HK-2 (cell line): ENCODE measurements around the gene SH3PXD2B.
A peak's percentile ranks its signal among the peaks of the same experiment; 100 is the strongest.
"Not testable (repeated sequence)": the region's sequence is repeated elsewhere in the genome, so short reads cannot be mapped to it uniquely, and the experiment has no call there.

Source experiments
- DNase-seq: peaks from one replicate; pipeline ENCODE4 v3.0.0-alpha.2; 2018; ENCODE audit not compliant: unreplicated experiment

SH3PXD2B gene

DNA sequence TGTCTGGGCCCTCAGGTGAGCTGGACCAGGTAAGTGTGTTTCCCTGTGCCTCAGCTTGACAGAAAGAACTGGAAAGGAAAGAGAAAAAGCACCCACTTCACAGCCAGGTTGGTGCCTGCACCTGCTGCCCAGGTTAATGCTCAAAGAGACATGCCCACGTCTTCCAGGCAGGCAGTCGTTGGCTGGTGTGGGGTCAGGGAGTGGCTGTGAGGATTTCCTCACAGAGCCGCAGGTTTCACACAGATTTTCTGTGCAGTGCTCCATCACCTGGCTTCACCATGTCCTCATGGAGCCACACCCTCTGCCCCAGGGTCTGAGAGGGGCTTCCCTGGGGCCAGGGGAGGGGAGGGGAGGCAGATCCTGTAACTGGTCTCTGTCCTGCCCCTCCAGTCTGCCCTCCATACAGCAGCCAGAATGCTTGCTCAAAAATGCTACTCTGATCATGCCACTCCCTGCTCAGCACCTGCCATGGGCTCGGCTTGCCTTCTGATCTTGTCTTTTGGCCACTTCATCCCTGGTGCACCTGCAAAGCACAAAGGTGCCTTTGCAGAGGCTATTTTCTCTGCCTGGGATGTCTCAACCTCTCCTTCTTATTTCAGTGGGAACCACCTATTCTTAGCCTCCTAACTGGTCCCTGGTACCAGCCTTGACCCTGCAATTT is 88.2 kb downstream of the SH3PXD2B start:
- no peak for DNase-seq

DNA sequence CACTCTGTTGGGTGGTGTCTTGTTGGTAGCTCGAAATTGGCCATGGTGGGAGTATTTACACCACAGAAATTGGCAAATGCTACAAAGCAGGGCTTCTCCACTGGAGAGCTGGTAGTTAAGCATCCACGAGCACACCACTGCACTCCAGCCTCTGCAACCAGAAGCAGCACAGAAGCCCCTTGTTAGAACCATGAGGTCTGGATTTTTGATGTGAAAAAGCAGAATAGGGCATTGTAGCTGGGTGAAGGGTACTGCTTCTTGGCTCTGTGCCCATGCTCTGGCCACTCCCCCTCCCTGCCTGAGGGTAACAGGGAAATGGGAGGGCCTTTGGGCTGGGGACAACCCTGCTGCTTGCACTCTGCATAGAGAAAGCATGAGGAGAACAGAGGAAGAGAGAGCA is 89.6 kb downstream of the SH3PXD2B start:
- DNase-seq: no peak

DNA sequence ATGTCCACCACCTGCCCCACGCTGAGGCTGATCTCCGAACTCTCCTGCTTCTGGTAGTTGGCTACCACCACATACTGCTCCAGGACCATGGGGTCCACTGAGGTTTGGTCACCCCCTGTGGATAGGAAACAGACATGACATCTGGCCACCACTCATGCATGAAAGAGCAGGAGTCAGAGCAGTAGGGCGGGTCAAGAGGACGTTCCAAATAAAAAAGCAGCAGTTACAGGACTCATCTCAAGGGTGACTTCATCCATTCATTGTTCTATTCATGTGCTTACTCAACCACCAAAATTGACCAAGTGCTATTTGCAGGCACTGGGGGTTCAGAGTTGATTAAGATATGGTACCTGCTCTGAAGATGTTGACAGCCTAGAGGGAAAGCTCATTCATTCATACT is 91.6 kb downstream of the SH3PXD2B start:
- DNase-seq: no peak

DNA sequence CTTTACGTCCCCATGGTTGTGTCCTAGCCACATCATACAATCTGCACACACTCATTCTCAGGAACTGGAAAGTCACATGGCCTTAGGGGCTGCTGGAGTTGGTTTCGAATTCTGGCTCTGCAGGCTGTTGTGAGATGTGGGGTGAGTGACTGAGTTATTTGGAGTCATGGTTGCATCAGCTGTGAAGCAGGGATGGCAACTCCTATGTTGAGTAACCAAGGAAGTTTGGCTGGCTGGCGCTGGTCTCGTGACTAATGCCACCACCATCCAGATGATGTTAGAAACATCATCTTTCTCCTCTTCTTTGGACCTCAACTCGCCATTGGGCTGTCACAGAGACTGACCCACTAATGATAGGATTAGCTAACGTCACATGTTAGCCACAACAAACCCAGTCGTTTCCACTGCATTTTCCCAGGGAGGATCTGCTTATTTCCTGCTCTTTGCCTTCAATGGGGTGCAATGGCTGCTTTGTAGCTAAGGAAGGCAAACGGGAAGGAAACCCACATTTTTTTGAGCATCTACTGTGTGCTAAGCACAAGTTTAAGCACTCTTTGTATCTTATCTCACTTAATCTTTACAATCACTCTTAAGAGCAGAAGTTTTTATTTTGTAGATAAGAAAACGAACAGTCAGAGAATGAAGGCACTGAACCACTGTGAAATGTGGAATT is 92.6 kb downstream of the SH3PXD2B start:
- DNase-seq: peak; percentile 64

DNA sequence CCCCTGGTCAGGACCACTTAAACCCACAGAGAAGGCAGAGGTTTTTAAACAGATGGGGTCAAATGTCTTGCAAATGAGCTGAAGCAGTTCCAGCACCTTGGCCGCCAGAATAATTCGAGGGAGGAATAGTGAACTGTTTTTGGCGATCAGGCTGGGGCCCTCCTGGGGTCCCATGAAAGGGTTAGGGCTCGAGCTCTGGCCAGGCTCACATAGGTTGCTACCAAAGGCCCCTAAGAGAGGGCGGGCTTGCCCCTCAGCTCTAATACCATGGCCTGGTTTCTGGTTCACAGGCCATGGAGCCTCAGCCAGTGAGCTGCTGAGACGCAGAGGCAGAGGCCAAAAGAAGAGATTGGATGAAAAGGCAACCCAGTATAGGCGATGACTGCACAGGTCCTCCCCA is 96.0 kb downstream of the SH3PXD2B start:
- DNase-seq: no peak

DNA sequence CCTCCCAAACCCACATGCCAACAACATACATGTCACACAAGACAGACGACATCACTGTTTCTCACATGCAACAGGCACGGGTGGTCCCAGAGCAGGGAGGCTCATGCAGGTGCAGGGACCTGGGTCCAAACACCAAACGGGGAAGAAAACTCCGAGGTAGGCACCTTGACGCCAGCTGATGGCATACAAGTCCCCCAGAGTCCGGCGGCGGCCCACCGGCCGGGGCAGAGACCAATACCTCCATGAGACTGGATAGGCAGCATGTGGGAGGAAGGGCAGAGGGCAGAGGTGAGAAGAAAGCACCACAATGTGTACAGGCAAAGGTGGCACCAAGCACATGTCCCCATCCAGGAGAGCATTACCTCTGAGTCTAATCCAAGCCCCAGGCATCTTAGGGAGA is 97.8 kb downstream of the SH3PXD2B start:
- DNase-seq: no peak

DNA sequence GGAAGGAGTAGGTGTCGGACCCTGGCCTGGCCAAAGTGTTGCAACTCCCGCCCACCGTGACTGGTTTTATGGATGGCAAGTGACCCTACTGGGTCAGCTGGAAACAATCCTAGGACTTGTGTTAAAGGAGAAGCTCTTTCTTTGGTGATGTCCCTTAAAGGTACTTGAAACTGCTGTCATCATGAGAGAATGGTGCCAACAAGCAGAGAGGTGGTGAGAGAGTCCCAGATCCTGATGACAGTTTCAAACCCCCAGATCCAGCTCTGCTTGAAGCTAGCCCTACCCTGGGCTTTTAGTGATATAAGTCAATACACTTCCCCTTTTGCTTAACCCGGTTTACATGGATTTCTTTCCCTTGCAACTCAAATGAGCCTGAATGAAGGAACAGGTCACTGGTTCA is 98.3 kb downstream of the SH3PXD2B start:
- no peak for DNase-seq

DNA sequence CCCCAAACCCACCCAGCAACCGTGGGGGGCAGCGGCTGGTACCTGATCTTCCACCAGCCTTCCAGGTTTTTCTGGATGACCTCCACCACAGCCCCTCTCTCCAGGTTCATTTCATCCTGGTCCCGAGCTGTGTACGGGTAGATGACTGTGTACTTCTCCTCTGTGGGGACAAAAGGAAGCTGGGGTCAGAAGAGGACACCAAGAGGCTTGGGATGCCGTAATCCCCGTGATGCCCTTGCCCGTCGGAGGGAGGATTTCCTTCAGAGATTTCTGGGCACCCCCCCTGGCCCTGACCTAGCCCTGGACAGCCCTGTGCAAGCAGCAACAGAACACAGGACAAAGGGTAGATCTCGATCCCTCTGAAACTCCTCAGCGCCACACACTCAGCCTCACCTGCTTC is 100.5 kb downstream of the SH3PXD2B start:
- no peak for DNase-seq

DNA sequence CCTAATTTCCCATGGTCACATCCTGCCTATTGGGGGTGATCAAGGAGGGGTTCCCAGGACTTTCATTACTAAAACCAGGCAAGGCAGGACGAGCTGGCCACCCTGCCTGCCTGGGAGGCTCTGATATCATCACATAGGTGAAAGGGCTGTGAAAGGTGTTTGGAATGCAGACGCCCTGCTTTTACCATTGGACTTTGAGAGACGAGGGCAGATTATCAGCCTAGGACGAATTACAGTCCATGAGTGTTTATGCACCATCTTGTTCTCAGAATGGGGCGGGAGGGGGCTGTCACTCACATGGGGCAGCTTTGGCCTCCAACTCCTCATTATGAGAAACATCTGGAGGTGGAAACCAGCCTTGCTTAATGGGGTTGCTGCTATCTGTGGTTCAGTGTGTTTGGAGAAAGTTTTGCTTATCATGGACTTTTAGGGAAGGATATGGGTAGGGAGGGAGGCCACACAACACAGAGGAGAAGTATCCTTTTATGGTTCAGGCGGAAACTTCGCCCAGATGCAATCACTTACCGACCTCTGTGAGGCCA is 101.0 kb downstream of the SH3PXD2B start:
- no peak for DNase-seq

DNA sequence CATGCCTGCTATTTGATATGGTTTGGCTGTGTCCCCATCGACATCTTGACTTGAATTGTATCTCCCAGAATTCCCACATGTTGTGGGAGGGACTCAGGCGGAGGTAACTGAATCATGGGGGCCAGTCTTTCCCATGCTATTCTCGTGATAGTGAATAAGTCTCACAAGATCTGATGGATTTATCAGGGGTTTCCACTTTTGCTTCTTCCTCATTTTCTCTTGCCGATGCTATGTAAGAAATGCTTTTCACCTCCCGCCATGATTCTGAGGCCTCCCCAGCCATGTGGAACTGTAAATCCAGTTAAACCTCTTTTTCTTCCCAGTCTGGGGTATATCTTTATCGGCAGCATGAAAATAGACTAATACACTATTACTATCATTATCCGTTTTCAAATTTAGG is 101.8 kb downstream of the SH3PXD2B start:
- DNase-seq: not testable (repeated sequence)

DNA sequence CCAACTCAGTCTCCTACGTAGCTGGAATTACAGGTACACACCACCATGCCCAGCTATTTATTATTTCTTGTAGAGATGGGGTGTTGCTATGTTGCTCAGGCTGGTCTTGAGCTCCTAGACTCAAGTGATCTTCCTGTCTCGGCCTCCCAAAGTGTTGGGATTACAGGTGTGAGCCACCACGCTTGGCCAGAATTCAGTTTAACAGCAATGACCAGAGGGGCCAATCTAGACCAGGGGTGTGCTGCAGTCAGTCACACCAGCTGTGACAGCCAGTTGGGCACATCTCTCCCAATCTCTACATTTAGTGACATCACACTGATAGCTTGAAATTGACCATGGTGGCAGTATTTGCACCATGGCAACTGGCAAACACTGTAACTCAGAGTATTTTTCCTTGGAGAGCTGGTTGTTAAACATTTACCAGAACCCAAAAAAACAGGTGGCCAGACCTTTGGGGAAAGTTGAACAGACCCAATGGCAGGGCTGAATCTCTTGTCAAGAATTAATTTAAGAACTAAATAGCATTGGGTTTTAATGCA is 103.0 kb downstream of the SH3PXD2B start:
- no peak for DNase-seq

DNA sequence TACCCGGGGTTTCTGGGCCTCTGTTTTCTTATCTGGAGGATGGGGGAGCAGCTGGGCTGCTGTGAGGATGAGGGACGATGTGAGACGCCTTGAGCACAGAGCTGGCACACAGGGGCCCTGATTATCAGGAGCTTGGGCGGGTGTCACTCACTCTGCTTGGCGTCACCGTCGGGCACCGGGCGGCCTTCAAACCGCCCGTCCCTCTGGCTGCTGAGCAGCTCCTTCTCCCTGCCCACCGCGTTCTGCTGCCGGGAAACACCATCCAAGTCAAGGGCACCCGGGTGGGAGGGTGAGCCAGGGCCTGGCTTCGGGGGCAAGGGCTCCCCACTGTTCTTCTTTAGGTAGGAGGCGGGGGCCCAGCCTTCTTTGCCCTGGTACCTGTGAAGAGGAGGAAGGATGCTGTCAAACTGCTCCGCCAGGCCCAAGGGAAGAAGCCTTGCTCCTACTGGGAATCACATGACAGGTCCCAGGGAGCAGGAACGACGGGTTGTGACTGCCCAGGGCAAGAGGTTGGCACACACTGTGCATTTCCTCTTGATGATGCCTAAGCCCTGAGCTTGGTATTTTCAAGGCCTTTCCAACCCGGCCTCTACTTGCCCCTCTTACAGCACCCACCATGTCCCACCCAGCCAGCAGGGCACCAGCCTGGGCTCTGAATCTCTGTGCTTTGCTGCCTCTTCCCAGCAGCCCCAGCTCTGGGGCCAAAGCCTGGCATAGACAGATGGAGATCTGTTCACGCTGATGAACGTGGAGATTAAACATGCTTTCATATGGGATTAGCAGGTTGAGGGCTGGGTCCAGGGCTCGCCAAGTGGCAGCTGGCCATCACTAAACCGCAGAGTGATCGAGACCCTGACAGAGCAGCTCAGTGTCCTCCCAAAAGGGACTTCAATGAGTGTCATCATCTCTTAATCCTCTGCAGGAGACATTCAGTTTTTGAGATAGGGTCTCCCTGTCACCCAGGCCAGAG is 103.8 kb downstream of the SH3PXD2B start:
- DNase-seq: no peak

DNA sequence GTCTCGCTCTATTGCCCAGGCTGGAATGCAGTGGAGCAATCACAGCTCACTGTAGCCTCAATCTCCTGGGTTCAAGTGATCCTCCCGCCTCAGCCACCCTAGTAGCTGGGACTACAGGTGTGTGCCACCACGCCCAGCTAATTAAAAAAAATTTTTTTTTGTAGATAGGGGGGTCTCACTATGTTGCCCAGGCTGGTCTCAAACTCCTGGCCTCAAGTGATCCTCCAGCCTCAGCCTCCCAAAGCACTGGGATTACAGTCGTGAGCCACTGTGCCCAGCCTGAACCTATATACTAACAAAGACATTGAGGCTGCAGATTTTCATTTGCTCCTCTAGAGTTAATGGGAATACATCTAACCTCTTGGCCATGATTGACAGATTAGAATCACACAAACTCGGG is 105.6 kb downstream of the SH3PXD2B start:
- DNase-seq: not testable (repeated sequence)

DNA sequence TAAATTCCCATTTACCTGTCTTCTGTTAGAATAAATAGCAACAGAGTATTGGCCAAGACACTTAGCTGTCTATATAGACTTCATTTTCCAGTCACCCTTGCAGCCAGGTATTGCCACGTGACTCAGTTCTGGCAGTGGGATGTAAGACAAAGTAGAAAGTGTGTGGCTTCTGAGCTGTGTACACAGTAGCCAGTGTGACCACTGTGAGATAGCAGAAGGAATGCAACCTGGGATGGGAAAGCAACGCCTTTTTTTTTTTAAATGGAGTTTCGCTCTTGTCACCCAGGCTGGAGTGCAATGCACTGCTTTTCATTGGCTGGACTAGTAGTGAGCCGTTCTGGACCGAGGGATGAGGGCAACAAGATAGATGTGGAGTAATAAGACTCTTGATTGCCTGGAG is 106.2 kb downstream of the SH3PXD2B start:
- no peak for DNase-seq

DNA sequence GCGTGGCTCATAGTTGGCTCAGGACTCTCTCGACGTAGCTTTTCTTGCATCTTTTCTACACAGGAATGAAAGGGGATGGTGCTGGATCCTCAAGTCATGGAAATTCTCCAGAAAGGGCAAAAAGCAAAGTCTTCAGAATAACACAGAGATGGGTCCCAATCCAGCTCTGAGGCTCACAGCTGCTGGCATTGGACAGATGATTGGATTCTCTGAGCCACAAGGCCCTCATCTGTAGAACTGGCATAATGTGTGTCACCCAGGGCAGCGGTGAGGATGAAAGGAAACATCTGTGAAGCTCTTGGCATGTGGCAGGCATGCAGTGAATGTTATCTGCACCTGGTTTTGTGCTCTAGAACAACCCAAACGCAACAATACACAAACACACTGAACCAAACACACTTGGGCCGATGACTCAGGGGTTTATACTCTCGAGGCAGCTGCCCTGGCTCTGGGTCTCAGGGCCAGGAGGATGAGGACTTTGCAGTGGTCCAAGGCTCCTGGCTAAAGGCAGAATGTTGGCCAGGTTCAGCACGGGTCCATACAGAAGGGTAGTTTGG is 106.8 kb downstream of the SH3PXD2B start:
- DNase-seq: no peak

DNA sequence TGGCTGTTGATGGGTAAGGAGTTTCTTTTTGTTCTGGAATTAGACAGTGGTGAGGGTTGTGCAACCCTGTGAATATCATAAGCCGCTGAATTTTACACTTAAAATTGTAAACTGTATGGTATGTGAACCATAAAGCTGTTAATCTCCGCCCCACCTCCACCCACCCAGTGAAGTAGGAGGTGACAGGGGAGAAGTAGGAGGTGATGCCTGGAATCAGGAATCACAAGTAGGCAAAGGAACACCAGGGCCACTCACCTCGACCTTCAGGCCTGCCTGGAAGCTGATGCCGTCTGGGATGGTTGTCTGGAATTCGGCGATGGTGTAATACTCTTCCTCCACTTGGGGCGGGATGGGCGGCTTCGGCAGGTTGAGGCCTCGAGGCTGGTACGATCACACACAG is 108.4 kb downstream of the SH3PXD2B start:
- DNase-seq: no peak

DNA sequence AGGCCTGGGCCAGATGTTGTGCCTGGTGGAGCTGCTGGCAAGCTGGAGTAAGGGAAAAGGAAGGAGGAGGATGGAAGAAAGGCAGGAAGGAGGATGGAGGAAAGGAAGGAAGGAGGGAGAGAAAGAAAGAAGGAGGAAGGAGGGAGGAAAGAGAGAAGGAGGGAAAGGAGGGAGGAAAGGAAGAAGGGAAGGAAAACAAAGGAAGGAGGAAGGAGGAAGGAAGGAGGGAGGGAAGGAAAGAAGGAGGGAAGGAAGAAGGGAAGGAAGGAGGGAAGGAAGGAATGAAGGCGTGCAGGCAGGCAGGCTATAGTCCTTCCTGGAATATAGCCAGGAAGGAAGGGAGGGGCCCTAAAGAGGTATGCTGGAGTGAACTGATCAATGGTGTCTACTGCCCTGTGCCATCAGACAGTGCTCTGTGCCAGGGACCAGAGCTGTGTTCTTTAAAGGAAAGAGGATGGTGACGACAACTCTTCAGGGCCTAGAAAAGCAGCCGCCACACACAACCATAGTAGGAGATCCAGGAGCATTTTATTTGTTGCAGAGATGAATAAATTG is 109.4 kb downstream of the SH3PXD2B start:
- DNase-seq: no peak

DNA sequence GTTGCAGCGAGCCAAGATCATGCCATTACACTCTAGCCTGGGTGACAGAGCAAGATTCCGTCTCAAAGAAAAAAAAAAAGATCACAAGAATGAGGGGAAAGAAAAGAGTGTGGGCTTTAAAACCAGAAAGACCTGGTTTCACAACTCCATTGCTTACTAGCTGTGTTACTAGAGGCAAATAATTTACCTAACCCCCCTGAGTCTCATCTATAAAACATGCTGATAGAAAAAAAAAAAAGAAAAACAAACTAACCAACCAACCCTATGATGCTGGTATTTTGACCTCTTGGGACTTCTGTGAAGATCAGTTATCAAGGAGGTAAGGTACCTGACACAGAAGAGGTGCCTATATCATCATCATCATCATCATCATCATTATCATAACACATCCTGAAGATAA is 110.6 kb downstream of the SH3PXD2B start:
- DNase-seq: no peak

DNA sequence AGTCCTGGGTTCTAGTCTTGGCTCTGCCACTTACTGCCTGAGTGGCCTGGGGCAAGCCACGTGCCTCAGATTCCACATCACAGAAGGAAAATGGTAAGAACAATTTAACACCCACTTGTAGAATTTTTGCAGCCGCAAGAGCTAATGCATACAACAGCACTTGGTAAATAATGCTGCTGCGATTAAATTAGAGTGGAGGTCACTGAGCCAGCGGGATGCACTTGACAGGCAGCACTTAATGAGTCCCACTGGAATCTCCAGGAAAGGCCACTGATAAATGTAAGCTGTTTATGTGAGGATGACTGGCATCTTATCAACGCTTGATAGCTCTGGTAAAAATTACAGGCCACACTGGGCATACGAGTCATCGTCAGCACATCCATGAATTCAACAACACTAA is 111.4 kb downstream of the SH3PXD2B start:
- DNase-seq: no peak

DNA sequence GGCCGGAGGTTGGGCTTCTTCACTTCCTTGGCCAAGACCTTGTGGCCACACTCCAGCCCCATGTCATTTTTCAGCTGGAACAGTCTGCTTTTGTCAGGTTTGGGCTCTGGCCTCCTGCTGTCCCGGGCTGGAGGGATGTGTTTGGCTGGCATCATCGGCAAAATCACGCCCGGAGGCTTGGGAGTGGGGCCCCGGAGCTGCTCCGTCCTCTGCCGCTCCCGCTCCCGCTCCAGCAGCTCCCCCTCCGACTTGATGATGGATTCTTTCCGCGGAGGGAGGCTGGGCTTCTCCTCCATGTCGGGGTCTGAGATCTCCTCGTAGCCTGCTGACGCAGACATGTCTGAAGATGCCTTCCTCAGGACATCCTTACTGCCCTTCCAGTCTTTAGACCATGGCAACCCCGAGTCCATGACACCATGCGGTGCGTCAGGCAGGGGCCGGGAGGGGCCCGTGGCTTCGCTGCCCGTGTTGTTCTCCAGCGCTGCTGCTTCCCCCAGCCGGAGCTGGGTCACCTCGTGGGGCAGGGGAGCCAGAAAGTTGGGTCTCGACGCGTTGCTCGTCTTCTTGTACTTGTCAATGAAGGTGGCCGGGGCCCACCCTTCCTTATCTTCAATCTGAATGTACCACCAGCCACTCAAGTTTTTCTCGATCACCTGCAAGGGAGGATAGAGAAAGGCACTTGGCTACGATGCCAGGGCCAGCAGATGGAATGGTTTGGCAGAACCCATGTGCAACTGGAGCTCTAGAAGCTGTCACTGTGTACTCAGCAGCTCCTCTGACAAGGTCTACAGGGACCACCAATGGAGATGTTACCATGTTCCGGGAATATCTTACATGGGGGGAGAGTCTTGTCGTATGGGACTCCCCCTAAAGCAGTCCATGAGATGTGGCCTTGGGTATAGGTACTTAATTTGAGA is 114.8 kb downstream of the SH3PXD2B start:
- DNase-seq: no peak
